Measurements from ENCODE around the gene GSTT2B. TPM values are rescaled to one million over a fixed set of nuclear protein-coding genes. Genes with fewer than 3 reads are reported as not detected.
"Not testable (repeated sequence)": the region's sequence is repeated elsewhere in the genome, so short reads cannot be mapped to it uniquely, and the experiment has no call there.

The GSTT2B gene
- total RNA-seq: under 1 TPM in 1 of 2 donors, not detected in 1; 0.39 TPM

- DNase-seq (ENCODE audit: low spot score in 2 of 2); H3K9me3 Mint-ChIP-seq; H3K27ac Mint-ChIP-seq; H3K36me3 Mint-ChIP-seq: not testable (repeated sequence)
- peak; percentile 26 to 50 for ATAC-seq
These were observed at the start of gene GSTT2B for GRCh38 chr22:23961084-23961771. GSTT2B (minus strand) TSS chr22:23961195; CDS start chr22:23961131, 64 bp downstream.

- Mint-ChIP-seq H3K27ac (peak overlapping the region in 1 of 2 donors; percentile 89), H3K36me3 (peaks cover 0 to 6% of the 10 kb centered on the region in 2 donors), H3K9me3 (peaks cover 0 to 5% of the 10 kb centered on the region in 2 donors)
- ATAC-seq (no peak), DNase-seq (ENCODE audit: low spot score in 2 of 2) (no peak)
These were observed 49.0 kb upstream of the GSTT2B start for GRCh38 chr22:24010018-24010391.

GRCh38 chr22:24009227-24010017 is 48.4 kb upstream of the GSTT2B start:
- H3K36me3 Mint-ChIP-seq: peaks cover 0 to 6% of the 10 kb centered on the region in 2 donors
- ATAC-seq (no peak), DNase-seq (ENCODE audit: low spot score in 2 of 2) (no peak)
- peak overlapping the region in 1 of 2 donors; percentile 89 for H3K27ac Mint-ChIP-seq
- peaks cover 0 to 5% of the 10 kb centered on the region in 2 donors for H3K9me3 Mint-ChIP-seq

GRCh38 chr22:24008381-24009226 is 47.6 kb upstream of the GSTT2B start:
- no peak overlapping the region for H3K27ac Mint-ChIP-seq
- ATAC-seq (no peak), DNase-seq (ENCODE audit: low spot score in 2 of 2) (no peak)
- peaks cover 0 to 5% of the 10 kb centered on the region in 2 donors for H3K9me3 Mint-ChIP-seq
- H3K36me3 Mint-ChIP-seq: peaks cover 0 to 4% of the 10 kb centered on the region in 2 donors

GRCh38 chr22:24008022-24008283 is 47.0 kb upstream of the GSTT2B start:
- ATAC-seq (no peak), DNase-seq (ENCODE audit: low spot score in 2 of 2) (no peak)
- Mint-ChIP-seq H3K9me3 (peaks cover 0 to 5% of the 10 kb centered on the region in 2 donors), H3K36me3 (no peaks in the 10 kb centered on the region), H3K27ac (no peak overlapping the region)

GRCh38 chr22:24007253-24008021 is 46.4 kb upstream of the GSTT2B start:
- H3K36me3 Mint-ChIP-seq: no peaks in the 10 kb centered on the region
- ATAC-seq (no peak), DNase-seq (ENCODE audit: low spot score in 2 of 2) (no peak)
- H3K9me3 Mint-ChIP-seq: peaks cover 0 to 5% of the 10 kb centered on the region in 2 donors
- no peak overlapping the region for H3K27ac Mint-ChIP-seq

- no peak for DNase-seq (ENCODE audit: low spot score in 2 of 2)
- Mint-ChIP-seq H3K36me3 (no peaks in the 10 kb centered on the region), H3K27ac (no peak overlapping the region), H3K9me3 (peaks cover 0 to 5% of the 10 kb centered on the region in 2 donors)
- no peak for ATAC-seq
These were observed 45.9 kb upstream of the GSTT2B start for GRCh38 chr22:24006914-24007214.

- no peak for ATAC-seq
- DNase-seq (ENCODE audit: low spot score in 2 of 2): no peak
These were observed 45.4 kb upstream of the GSTT2B start for GRCh38 chr22:24006207-24006913.

GRCh38 chr22:24005201-24005600 is 44.2 kb upstream of the GSTT2B start, which contains the start of gene GSTT4:
GSTT4 (minus strand) TSS chr22:24005453; CDS start chr22:24005356, 97 bp downstream.
- Mint-ChIP-seq H3K9me3 (peaks cover 0 to 5% of the 10 kb centered on the region in 2 donors), H3K36me3 (no peaks in the 10 kb centered on the region), H3K27ac (peak within 1 kb of the TSS in 1 of 2 donors; percentile 46)
- ATAC-seq: no peak
- DNase-seq (ENCODE audit: low spot score in 2 of 2): no peak

More at GRCh38 chr22:24006207-24006913, 45.4 kb upstream of the GSTT2B start:
- H3K36me3 Mint-ChIP-seq: no peaks in the 10 kb centered on the region
- peaks cover 0 to 5% of the 10 kb centered on the region in 2 donors for H3K9me3 Mint-ChIP-seq
- no peak overlapping the region for H3K27ac Mint-ChIP-seq

- DNase-seq (ENCODE audit: low spot score in 2 of 2) (no peak), ATAC-seq (no peak)
- Mint-ChIP-seq H3K27ac (no peak overlapping the region), H3K36me3 (no peaks in the 10 kb centered on the region), H3K9me3 (no peaks in the 10 kb centered on the region)
These were observed 42.9 kb upstream of the GSTT2B start for GRCh38 chr22:24003887-24004286.

GRCh38 chr22:24002851-24003250 is 41.9 kb upstream of the GSTT2B start:
- DNase-seq (ENCODE audit: low spot score in 2 of 2) (no peak), ATAC-seq (no peak)
- Mint-ChIP-seq H3K9me3 (no peaks in the 10 kb centered on the region), H3K36me3 (no peaks in the 10 kb centered on the region), H3K27ac (no peak overlapping the region)

GRCh38 chr22:24002272-24002671 is 41.3 kb upstream of the GSTT2B start:
- no peaks in the 10 kb centered on the region for H3K36me3 Mint-ChIP-seq
- no peaks in the 10 kb centered on the region for H3K9me3 Mint-ChIP-seq
- no peak overlapping the region for H3K27ac Mint-ChIP-seq
- ATAC-seq: no peak
- DNase-seq (ENCODE audit: low spot score in 2 of 2): no peak

GRCh38 chr22:24001314-24001713 is 40.3 kb upstream of the GSTT2B start:
- no peak for ATAC-seq
- no peaks in the 10 kb centered on the region for H3K9me3 Mint-ChIP-seq

GRCh38 chr22:23999779-24000178 is 38.8 kb upstream of the GSTT2B start:
- H3K27ac Mint-ChIP-seq: peak overlapping the region in 1 of 2 donors; percentile 44
- H3K9me3 Mint-ChIP-seq; DNase-seq (ENCODE audit: low spot score in 2 of 2); ATAC-seq; H3K36me3 Mint-ChIP-seq: not testable (repeated sequence)

More at GRCh38 chr22:24001314-24001713, 40.3 kb upstream of the GSTT2B start:
- DNase-seq (ENCODE audit: low spot score in 2 of 2): no peak
- no peak overlapping the region for H3K27ac Mint-ChIP-seq
- H3K36me3 Mint-ChIP-seq: no peaks in the 10 kb centered on the region

- no peak overlapping the region for H3K27ac Mint-ChIP-seq
- H3K36me3 Mint-ChIP-seq: no peaks in the 10 kb centered on the region
- ATAC-seq (no peak), DNase-seq (ENCODE audit: low spot score in 2 of 2) (no peak)
- no peaks in the 10 kb centered on the region for H3K9me3 Mint-ChIP-seq
These were observed 36.1 kb upstream of the GSTT2B start for GRCh38 chr22:23997092-23997491.

Measured in activated naive CD4-positive, alpha-beta T cell treated with anti-CD3 and anti-CD28 coated beads, Interleukin-2, amount 50 U/mL, for 72 hours (primary cell).